SU-DHL-6 (cell line): ENCODE measurements around the gene OLIG2.

ENCODE experiments used
- CTCF ChIP-seq: fragments of 200-600 bp; sonication (generic); IDR thresholded peaks from one replicate; pipeline ENCODE4 v1.5.1; 2017; ENCODE audit warnings: antibody characterized with exemption, mild to moderate bottlenecking, low read length, moderate library complexity; ENCODE audit not compliant: insufficient read depth, poor library complexity, severe bottlenecking
- EZH2phosphoT487 ChIP-seq: fragments of 200-600 bp; sonication (generic), shearing (Covaris generic); conservative IDR thresholded peaks from 2 replicates; pipeline ENCODE4 v1.6.1; 2018; ENCODE audit warnings: mild to moderate bottlenecking, antibody characterized with exemption, low read length, moderate library complexity, mixed read lengths

- TF ChIP-seq CTCF = no peak
- TF ChIP-seq EZH2phosphoT487 = no peak
These were observed 4.9 kb downstream of the OLIG2 start for GRCh38 chr21:33030633-33031032.
